Measurements from ENCODE around the gene CLDN5.

GRCh38 chr22:19509191-19509590 lies 15.0 kb downstream of the CLDN5 start:
- TF ChIP-seq EZH2 (IDR thresholded peaks at IDR 0.05; ENCODE audit: low read length, missing control alignments) (no peak), CTCF (conservative IDR thresholded peaks at IDR 0.05 in 1 of 2, IDR thresholded peaks at IDR 0.05 in 1 of 2; ENCODE audit: low read depth in 1 of 2, low read length in 2 of 2) (no peak)

Measured in fibroblast of lung (primary cell).